Tibial artery (tissue), 4 donors: Measurements from ENCODE around the gene RBM12.

Source experiments
- DNase-seq, 2 donors: peaks; one replicate each; pipeline ENCODE4 v3.0.0-alpha.2; 2019
- H3K27ac ChIP-seq, 2 donors: fragments of 200-600 bp; sonication (generic) in 1 of 2; 1 replicate in 1 of 2; 2 replicates in 1 of 2; pipeline ENCODE4 v1.5.1; 2018 to 2019; ENCODE audit warnings: mild to moderate bottlenecking in 1 of 2
- H3K27me3 ChIP-seq, 2 donors: fragments of 200-600 bp; sonication (generic) in 1 of 2; one replicate each; pipeline versions ENCODE4 v1.5.1 to v1.6.0; 2016 to 2019
- H3K36me3 ChIP-seq, 3 donors: fragments of 200-600 bp; sonication (generic) in 2 of 3; one replicate each; pipeline ENCODE4 v1.5.1; 2016 to 2019; ENCODE audit warnings: mild to moderate bottlenecking in 2 of 3
- H3K4me1 ChIP-seq, 4 donors: fragments of 200-600 bp; sonication (generic) in 2 of 4; 1 replicate in 3 of 4; 2 replicates in 1 of 4; pipeline ENCODE4 v1.5.1; 2016 to 2019
- H3K4me3 ChIP-seq, 2 donors: fragments of 200-600 bp; sonication (generic) in 1 of 2; 1 replicate in 1 of 2; 2 replicates in 1 of 2; pipeline ENCODE4 v1.5.1; 2018 to 2019; ENCODE audit warnings: mild to moderate bottlenecking in 2 of 2
- H3K9me3 ChIP-seq, 3 donors: fragments of 200-600 bp; sonication (generic) in 1 of 3; one replicate each; pipeline ENCODE4 v1.5.1; 2016 to 2019
- intact Hi-C: fragments of 100-400 bp; cut with DNase I; formaldehyde crosslinking; loops from one replicate; pipeline ENCODE4 v1.15.0; 2023; ENCODE audit warnings: low total_unique reads
- TF ChIP-seq, protein P1 (sequence below), 2 experiments: fragments of 200-600 bp in 1 of 2; fragments of 450-650 bp in 1 of 2; IDR thresholded peaks; one replicate each; pipeline ENCODE4 v1.5.1; 2017 to 2019; ENCODE audit warnings: antibody characterized with exemption in 2 of 2, mild to moderate bottlenecking in 1 of 2, moderate library complexity in 1 of 2

The RBM12 gene

DNA sequence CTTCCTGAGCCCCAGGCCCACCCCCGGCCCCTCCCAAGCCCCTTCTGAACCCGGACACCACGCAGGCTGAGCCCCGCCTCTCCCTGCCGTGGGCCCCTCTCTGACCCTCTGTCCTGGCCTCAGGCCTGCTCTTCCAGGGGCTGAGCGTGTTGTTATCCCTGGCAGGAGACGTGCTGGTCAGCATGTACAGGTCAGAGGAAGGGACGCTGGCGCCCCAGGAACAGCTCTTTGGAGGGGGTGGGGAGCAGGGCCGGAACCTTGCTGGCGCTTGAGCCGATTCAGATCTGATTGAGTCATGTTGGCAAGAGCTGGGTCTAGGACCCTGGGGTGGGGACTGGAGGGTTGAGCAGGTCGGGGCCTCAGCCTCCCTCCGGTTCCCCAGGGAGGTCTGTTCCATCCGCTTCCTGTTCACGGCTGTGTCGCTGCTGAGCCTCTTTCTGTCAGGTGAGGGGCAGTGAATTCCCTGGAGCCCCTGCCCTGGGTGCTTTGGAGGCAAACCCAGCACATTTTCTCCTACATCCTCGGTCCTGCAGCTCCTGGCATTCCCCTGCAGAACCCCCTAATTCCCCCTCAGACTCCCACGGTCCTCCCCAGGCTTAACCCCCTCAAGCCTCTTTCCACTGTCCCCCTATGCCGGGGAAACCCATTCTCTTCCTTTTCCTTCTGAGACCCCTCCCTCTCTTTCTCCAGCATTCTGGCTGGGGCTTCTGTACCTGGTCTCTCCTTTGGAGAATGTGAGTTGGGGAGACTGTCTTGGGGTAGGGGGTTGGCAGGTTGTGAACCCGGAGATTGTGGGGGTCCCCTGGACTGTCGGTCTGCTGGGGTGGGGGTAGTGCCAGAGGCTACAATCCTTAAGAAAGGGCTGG, 47.1 kb downstream of the RBM12 start:
- H3K4me1 ChIP-seq: peaks cover 0 to 39% (median 32%) of the 10 kb centered on the region in 4 donors
- H3K27me3 ChIP-seq: no peaks in the 10 kb centered on the region
- TF ChIP-seq, protein P1, sequence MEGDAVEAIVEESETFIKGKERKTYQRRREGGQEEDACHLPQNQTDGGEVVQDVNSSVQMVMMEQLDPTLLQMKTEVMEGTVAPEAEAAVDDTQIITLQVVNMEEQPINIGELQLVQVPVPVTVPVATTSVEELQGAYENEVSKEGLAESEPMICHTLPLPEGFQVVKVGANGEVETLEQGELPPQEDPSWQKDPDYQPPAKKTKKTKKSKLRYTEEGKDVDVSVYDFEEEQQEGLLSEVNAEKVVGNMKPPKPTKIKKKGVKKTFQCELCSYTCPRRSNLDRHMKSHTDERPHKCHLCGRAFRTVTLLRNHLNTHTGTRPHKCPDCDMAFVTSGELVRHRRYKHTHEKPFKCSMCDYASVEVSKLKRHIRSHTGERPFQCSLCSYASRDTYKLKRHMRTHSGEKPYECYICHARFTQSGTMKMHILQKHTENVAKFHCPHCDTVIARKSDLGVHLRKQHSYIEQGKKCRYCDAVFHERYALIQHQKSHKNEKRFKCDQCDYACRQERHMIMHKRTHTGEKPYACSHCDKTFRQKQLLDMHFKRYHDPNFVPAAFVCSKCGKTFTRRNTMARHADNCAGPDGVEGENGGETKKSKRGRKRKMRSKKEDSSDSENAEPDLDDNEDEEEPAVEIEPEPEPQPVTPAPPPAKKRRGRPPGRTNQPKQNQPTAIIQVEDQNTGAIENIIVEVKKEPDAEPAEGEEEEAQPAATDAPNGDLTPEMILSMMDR (IDR thresholded peaks at IDR 0.05): peak in 1 of 2 experiments; percentile 18
- H3K9me3 ChIP-seq: no peaks in the 10 kb centered on the region
- intact Hi-C loops: loop anchor here (5.0 kb wide), 2 partner anchors 45 to 155 kb away; partner anchors contain the start of genes CPNE1, PHF20 and RBM12
- H3K36me3 ChIP-seq: peaks cover 0 to 14% (median 5%) of the 10 kb centered on the region in 3 donors
- H3K27ac ChIP-seq: peak overlapping the region; percentile 77 to 88
- peak; percentile 57 to 87 for DNase-seq
- H3K4me3 ChIP-seq: peak overlapping the region; percentile 57 to 70

DNA sequence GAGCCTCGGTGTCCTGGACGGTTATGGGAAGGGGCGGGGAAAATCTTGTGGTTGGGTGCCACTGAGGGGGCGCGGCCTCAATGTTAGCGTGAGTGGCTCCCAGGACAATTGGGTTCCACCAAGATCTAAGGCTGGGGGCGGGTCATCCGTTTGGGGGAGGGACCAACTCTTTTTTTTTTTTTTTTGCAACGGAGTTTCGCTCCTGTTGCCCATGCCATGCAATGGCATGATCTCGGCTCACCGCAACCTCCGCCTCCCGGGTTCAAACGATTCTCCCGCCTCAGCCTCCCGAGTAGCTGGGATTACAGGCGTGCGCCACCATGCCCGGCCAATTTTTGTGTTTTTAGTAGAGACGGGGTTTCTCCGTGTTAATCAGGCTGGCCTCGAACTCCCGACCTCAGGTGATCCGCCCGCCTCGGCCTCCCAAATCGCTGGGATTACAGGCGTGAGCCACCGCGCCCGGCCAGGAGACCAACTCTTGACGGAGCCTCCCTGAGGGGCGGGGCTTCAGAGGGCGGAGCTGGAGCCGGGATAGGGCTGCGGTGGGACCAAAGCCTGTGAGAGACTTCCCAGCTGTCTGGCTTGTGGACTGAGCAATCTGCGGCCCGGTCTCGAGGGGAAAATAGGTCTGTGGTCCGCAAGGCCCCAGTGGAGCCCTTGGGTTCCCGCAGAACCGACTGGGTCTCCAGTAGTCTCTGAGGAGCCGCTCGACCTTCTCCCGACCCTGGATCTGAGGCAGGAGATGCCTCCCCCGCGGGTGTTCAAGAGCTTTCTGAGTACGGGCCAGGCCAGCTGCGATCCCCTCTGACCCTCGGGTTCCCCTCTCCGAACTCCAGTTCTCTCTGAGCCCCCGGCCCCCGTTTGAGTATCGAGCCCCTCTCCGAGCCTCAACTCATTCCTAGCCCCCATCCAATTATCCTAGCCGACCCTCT, 48.0 kb downstream of the RBM12 start:
- TF ChIP-seq, protein P1 (IDR thresholded peaks at IDR 0.05): peak in 1 of 2 experiments; percentile 13
- intact Hi-C loops: loop anchor here (5.0 kb wide), 2 partner anchors 46 to 156 kb away; partner anchors contain the start of genes CPNE1, PHF20 and RBM12

DNA sequence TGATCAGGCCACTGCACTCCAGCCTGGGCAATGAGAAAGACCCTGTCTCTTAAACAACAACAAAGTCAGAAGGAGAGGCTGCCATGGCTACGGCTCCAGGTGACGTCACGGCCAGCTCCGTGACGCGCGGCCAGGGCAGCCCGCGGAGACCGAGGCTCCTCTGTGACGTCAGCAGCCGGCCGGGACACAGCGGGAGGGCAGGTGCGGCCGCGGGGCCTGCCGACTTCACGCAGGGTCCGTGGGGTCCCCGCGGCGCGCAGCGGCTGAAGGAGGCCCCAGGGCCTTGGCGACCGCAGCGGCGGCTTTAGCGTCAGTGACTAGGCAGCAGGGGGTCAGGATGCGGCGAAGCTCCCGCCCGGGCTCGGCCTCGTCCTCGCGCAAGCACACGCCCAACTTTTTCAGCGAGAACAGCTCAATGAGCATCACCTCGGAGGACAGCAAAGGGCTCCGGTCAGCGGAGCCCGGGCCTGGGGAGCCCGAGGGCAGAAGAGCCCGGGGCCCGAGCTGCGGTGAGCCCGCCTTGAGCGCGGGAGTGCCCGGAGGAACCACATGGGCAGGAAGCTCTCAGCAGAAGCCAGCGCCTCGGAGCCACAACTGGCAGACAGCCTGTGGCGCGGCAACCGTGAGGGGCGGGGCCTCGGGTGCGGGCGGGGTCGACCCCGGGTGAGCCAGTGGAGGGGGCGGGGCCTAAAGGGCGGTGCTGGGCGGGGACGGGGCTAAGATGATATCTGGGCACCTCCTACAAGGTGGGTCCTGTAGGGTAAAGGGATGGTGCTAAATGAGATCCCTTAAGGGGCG, 48.8 kb downstream of the RBM12 start, which contains the start of gene SPAG4:
Gene SPAG4, plus strand, starts transcription at position 163 of the 798 bp plus-strand sequence. Its CDS starts 175 bp downstream, at position 338.
- TF ChIP-seq, protein P1 (IDR thresholded peaks at IDR 0.05): no peak
- H3K27ac ChIP-seq: peak within 1 kb of the TSS; percentile 77 to 88
- intact Hi-C loops: loop anchor here (5.0 kb wide), 2 partner anchors 46 to 156 kb away; partner anchors contain the start of genes CPNE1, PHF20 and RBM12
- no peaks in the 10 kb centered on the region for H3K36me3 ChIP-seq
- peaks cover 0 to 39% (median 32%) of the 10 kb centered on the region in 4 donors for H3K4me1 ChIP-seq
- peak within 1 kb of the TSS; percentile 57 to 70 for H3K4me3 ChIP-seq
- H3K27me3 ChIP-seq: no peaks in the 10 kb centered on the region
- DNase-seq: peak; percentile 99 to 100
- no peaks in the 10 kb centered on the region for H3K9me3 ChIP-seq

More for the DNA sequence above, 48.0 kb downstream of the RBM12 start:
- H3K27me3 ChIP-seq: no peaks in the 10 kb centered on the region
- peak overlapping the region; percentile 77 to 88 for H3K27ac ChIP-seq
- H3K4me1 ChIP-seq: peaks cover 0 to 39% (median 32%) of the 10 kb centered on the region in 4 donors
- peak; percentile 89 to 94 for DNase-seq
- peak overlapping the region; percentile 57 to 70 for H3K4me3 ChIP-seq
- no peaks in the 10 kb centered on the region for H3K9me3 ChIP-seq
- H3K36me3 ChIP-seq: peaks cover 0 to 6% (median 5%) of the 10 kb centered on the region in 3 donors

DNA sequence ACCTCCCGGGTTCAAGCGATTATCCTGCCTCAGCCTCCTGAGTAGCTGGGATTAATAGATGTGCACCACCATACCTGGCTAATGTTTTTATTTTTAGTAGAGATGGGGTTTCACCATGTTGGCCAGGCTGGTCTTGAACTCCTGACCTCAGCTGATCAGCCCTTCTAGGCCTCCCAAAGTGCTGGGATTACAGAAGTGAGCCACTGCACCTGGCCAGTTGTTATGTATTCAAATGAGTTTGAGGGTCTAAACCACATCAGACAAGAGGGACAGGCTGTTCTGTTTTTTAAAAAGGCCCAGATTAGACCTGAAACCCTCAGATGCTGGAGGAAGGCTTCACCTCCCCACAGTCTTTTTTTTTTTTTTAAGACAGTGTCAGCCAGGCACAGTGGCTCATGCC, 53.2 kb downstream of the RBM12 start:
- Histone ChIP-seq H3K27ac (no peak overlapping the region), H3K4me3 (no peak overlapping the region), H3K9me3 (no peaks in the 10 kb centered on the region), H3K4me1 (peaks cover 0 to 6% (median 2%) of the 10 kb centered on the region in 4 donors), H3K27me3 (peaks cover 0 to 3% of the 10 kb centered on the region in 2 donors), H3K36me3 (no peaks in the 10 kb centered on the region)
- DNase-seq: no peak
- TF ChIP-seq, protein P1 (IDR thresholded peaks at IDR 0.05): no peak
- intact Hi-C loops: no loop called here
